GM23338 (cell line): ENCODE data around the gene MMP26. TPM values are rescaled to one million over a fixed set of nuclear protein-coding genes. Genes with fewer than 3 reads are reported as not detected.

Experiments used
- ATAC-seq: fragments of 200-7000 bp; cut with Tn5 transposase; 3 replicates; pipeline ENCODE4 v1.9.1; 2020
- DNase-seq: peaks from one replicate; pipeline ENCODE4 v3.0.0-alpha.2; 2015; ENCODE audit warnings: low spot score
- H2AFZ ChIP-seq: fragments of 200-600 bp; sonication (generic); 2 replicates; pipeline ENCODE4 v1.8.0; 2016; ENCODE audit warnings: antibody characterized with exemption, mild to moderate bottlenecking, moderate library complexity
- H3F3A ChIP-seq: fragments of 200-600 bp; sonication (generic); replicated peaks from 2 replicates; pipeline ENCODE4 v1.8.0; 2017; ENCODE audit warnings: antibody characterized with exemption, mixed run types, low read depth
- H3K27ac ChIP-seq: fragments of 200-600 bp; sonication (generic); 2 replicates; pipeline ENCODE4 v1.6.1; 2016; ENCODE audit warnings: low read depth
- H3K27me3 ChIP-seq: fragments of 200-600 bp; sonication (generic); 2 replicates; pipeline ENCODE4 v1.8.0; 2016; ENCODE audit warnings: mild to moderate bottlenecking, mixed run types, moderate library complexity; ENCODE audit not compliant: insufficient read depth
- H3K36me3 ChIP-seq: fragments of 200-600 bp; sonication (generic); 2 replicates; pipeline ENCODE4 v1.8.0; 2016; ENCODE audit warnings: mild to moderate bottlenecking; ENCODE audit not compliant: insufficient read depth
- H3K4me1 ChIP-seq: fragments of 200-600 bp; sonication (generic); 2 replicates; pipeline ENCODE4 v1.8.0; 2016; ENCODE audit warnings: mild to moderate bottlenecking, moderate library complexity; ENCODE audit not compliant: insufficient read depth
- H3K4me2 ChIP-seq: fragments of 200-600 bp; sonication (generic); 2 replicates; pipeline ENCODE4 v1.7.1; 2017; ENCODE audit warnings: mixed run types
- H3K4me3 ChIP-seq: fragments of 200-600 bp; sonication (generic); 2 replicates; pipeline ENCODE4 v1.6.1; 2016; ENCODE audit warnings: mixed run types
- H3K79me2 ChIP-seq: fragments of 200-600 bp; sonication (generic); replicated peaks from 2 replicates; pipeline ENCODE4 v1.8.0; 2017; ENCODE audit warnings: mild to moderate bottlenecking; ENCODE audit not compliant: insufficient read depth
- H3K9me2 ChIP-seq: fragments of 200-600 bp; sonication (generic); 2 replicates; pipeline ENCODE4 v1.8.0; 2017; ENCODE audit not compliant: insufficient read depth
- H4K20me1 ChIP-seq: fragments of 200-600 bp; sonication (generic); replicated peaks from 2 replicates; pipeline ENCODE4 v1.8.0; 2017; ENCODE audit warnings: mild to moderate bottlenecking; ENCODE audit not compliant: insufficient read depth
- H3K27ac Mint-ChIP-seq: 2 replicates; pipeline ENCODE4 v1.8.0; 2020; ENCODE audit warnings: inconsistent platforms, mild to moderate bottlenecking, moderate library complexity, mixed read lengths
- H3K27me3 Mint-ChIP-seq: 3 replicates; pipeline ENCODE4 v1.8.0; 2022; ENCODE audit warnings: low read depth, mild to moderate bottlenecking, moderate library complexity, mixed read lengths, inconsistent platforms; ENCODE audit not compliant: insufficient read depth, poor library complexity
- H3K36me3 Mint-ChIP-seq: 3 replicates; pipeline ENCODE4 v1.8.0; 2021; ENCODE audit warnings: low read depth, mild to moderate bottlenecking, inconsistent platforms, moderate library complexity, mixed read lengths
- H3K4me1 Mint-ChIP-seq: 3 replicates; pipeline ENCODE4 v1.8.0; 2020; ENCODE audit warnings: mild to moderate bottlenecking, inconsistent platforms, mixed read lengths
- H3K4me3 Mint-ChIP-seq: 3 replicates; pipeline ENCODE4 v1.8.0; 2021; ENCODE audit warnings: moderate library complexity, mild to moderate bottlenecking, inconsistent platforms, mixed read lengths
- H3K9me3 Mint-ChIP-seq: 3 replicates; pipeline ENCODE4 v1.8.0; 2020; ENCODE audit warnings: moderate library complexity, mild to moderate bottlenecking, inconsistent platforms, mixed read lengths
- CTCF ChIP-seq, 2 experiments: fragments of 200-600 bp in 1 of 2; sonication (generic) in 1 of 2; conservative IDR thresholded peaks; 2 replicates each; pipeline versions ENCODE4 v1.5.1 to v1.6.1; 2016 to 2017; ENCODE audit warnings: antibody characterized with exemption in 2 of 2, low read depth in 2 of 2, mild to moderate bottlenecking in 2 of 2, moderate library complexity in 1 of 2
- EZH2 ChIP-seq: fragments of 200-600 bp; sonication (generic); IDR thresholded peaks from one replicate; pipeline ENCODE4 v1.8.0; 2017; ENCODE audit warnings: antibody characterized with exemption, mild to moderate bottlenecking, low read depth; ENCODE audit not compliant: unreplicated experiment
- EZH2phosphoT487 ChIP-seq: fragments of 200-600 bp; sonication (generic); IDR thresholded peaks from one replicate; pipeline ENCODE4 v1.8.1; 2018; ENCODE audit warnings: antibody characterized with exemption; ENCODE audit not compliant: unreplicated experiment
- JUNB ChIP-seq: IDR thresholded peaks from one replicate; pipeline ENCODE4 v1.6.1; 2016; ENCODE audit warnings: antibody characterized with exemption; ENCODE audit not compliant: unreplicated experiment
- NANOG ChIP-seq: IDR thresholded peaks from 2 replicates; pipeline ENCODE4 v1.6.1; 2016; ENCODE audit warnings: antibody characterized with exemption, borderline replicate concordance
- REST ChIP-seq: IDR thresholded peaks from one replicate; pipeline ENCODE4 v1.6.1; 2018; ENCODE audit warnings: antibody characterized with exemption; ENCODE audit not compliant: unreplicated experiment
- STAT1 ChIP-seq: IDR thresholded peaks from one replicate; pipeline ENCODE4 v1.6.1; 2016; ENCODE audit warnings: antibody characterized with exemption; ENCODE audit not compliant: unreplicated experiment
- ZNF114 ChIP-seq: fragments of 250-450 bp; sonication (Bioruptor Pico); IDR thresholded peaks from 2 replicates; pipeline ENCODE4 v1.5.0; 2020; ENCODE audit warnings: mild to moderate bottlenecking, moderate library complexity
- ZNF331 ChIP-seq: fragments of 250-450 bp; sonication (Bioruptor Pico); IDR thresholded peaks from 2 replicates; pipeline ENCODE4 v1.5.0; 2020; ENCODE audit warnings: low read depth, mild to moderate bottlenecking, moderate library complexity
- ZNF462 ChIP-seq: fragments of 250-450 bp; sonication (Bioruptor Pico); IDR thresholded peaks from 2 replicates; pipeline ENCODE4 v1.5.0; 2020; ENCODE audit warnings: mild to moderate bottlenecking, moderate library complexity
- polyA plus RNA-seq: library from polyadenylated mRNA; unstranded; fragments of >200 nt; fragmentation: Nextera tagmentation; extraction: Ambion mirVana; gene quantifications from 2 replicates; pipeline ENCODE4 v1.2.1, GENCODE V29; 2016
- total RNA-seq: library from RNA; depleted of rRNA; stranded (reverse); fragments of >200 nt; shearing (Covaris generic); gene quantifications from 2 replicates; pipeline ENCODE4 v1.2.3, GENCODE V29; 2014

Gene MMP26
- total and polyA plus RNA-seq, 2 experiments from 2014 or later: not detected

- no peak for ATAC-seq
- Histone ChIP-seq H3K4me2 (no peak overlapping the region), H3K27ac (no peak overlapping the region), H3K4me1 (no peaks in the 10 kb centered on the region), H3K36me3 (no peaks in the 10 kb centered on the region), H3K27me3 (no peaks in the 10 kb centered on the region), H3K79me2 (no peaks in the 10 kb centered on the region), H3K4me3 (no peak overlapping the region), H4K20me1 (no peaks in the 10 kb centered on the region), H3K9me2 (no peaks in the 10 kb centered on the region), H2AFZ (peak overlapping the region; percentile 47), H3F3A (no peaks in the 10 kb centered on the region)
- Mint-ChIP-seq H3K9me3 (no peaks in the 10 kb centered on the region), H3K27me3 (no peaks in the 10 kb centered on the region), H3K4me1 (no peaks in the 10 kb centered on the region), H3K4me3 (no peak overlapping the region), H3K27ac (no peak overlapping the region), H3K36me3 (no peaks in the 10 kb centered on the region)
- no peak for TF ChIP-seq EZH2phosphoT487
- no peak for TF ChIP-seq ZNF462 (CRISPR knock-in tag)
- no peak for TF ChIP-seq ZNF331 (CRISPR knock-in tag)
- no peak for TF ChIP-seq EZH2
- no peak for TF ChIP-seq REST
- no peak for TF ChIP-seq NANOG
- TF ChIP-seq ZNF114 (CRISPR knock-in tag): no peak
- no peak for TF ChIP-seq CTCF (conservative IDR thresholded peaks at IDR 0.05; ENCODE audit: low read depth in 2 of 2)
- TF ChIP-seq JUNB: no peak
- no peak for TF ChIP-seq STAT1
- no peak for DNase-seq
Observed at GRCh38 chr11:4695442-4695841, 9.1 kb upstream of the MMP26 start.
